GM13976 (cell line): ENCODE measurements around the gene GALNT1.

ENCODE experiments used
- DNase-seq: peaks from one replicate; pipeline ENCODE4 v3.0.0; 2012; ENCODE audit warnings: low spot score
- in situ Hi-C: fragments of 300-500 bp; cut with MboI; formaldehyde crosslinking; loops from one replicate; pipeline ENCODE4 v1.12.0; 2022; ENCODE audit warnings: low sequenced_read_pairs, mixed read lengths, inconsistent platforms; ENCODE audit not compliant: unreplicated experiment
- TF ChIP-seq, protein P1 (sequence below): IDR thresholded peaks from 2 replicates; pipeline ENCODE4 v1.5.1; 2012; ENCODE audit warnings: borderline replicate concordance, mild to moderate bottlenecking; ENCODE audit not compliant: insufficient read depth; ENCODE audit errors: extremely low read depth, missing control alignments, control extremely low read depth

GALNT1 gene

DNA sequence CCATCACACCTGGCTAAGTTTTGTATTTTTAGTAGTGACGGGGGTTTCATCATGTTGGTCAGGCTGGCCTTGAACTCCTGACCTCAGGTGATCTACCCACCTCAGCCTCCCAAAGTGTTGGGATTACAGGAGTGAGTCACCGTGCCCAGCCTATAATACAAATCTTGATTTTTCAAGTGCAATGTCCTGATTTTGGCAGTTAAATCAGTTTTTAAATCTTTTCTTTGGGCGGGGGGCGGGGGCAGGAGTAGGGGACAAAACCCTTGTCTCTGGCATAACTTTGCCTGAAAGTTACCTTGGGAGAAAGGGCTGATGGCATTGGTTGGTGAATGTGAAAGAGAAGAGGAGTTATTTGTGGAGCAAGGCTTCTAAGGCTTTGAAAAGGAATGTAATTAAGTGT lies 12.3 kb downstream of the GALNT1 start:
- no peak for DNase-seq
- TF ChIP-seq, protein P1, sequence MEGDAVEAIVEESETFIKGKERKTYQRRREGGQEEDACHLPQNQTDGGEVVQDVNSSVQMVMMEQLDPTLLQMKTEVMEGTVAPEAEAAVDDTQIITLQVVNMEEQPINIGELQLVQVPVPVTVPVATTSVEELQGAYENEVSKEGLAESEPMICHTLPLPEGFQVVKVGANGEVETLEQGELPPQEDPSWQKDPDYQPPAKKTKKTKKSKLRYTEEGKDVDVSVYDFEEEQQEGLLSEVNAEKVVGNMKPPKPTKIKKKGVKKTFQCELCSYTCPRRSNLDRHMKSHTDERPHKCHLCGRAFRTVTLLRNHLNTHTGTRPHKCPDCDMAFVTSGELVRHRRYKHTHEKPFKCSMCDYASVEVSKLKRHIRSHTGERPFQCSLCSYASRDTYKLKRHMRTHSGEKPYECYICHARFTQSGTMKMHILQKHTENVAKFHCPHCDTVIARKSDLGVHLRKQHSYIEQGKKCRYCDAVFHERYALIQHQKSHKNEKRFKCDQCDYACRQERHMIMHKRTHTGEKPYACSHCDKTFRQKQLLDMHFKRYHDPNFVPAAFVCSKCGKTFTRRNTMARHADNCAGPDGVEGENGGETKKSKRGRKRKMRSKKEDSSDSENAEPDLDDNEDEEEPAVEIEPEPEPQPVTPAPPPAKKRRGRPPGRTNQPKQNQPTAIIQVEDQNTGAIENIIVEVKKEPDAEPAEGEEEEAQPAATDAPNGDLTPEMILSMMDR: no peak
- in situ Hi-C loops: no loop called here

DNA sequence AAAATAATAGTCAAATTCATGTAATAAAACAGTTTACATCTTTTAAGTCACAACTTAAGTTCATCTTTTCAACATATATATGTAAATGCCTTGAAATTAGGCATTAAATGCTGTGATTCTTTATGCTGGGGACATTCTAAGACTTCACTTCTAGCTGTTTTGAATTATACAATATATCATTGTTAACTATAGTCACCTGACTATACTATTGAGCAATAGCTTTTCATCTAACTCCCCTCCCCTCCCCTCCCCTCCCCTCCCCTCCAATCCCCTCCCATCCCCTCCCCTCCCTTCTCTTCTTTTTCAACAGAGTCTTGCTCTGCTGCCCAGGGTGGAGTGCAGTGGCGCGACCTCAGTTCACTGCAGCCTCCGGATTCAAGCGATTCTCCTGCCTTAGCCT lies 16.2 kb downstream of the GALNT1 start:
- DNase-seq: no peak
- in situ Hi-C loops: no loop called here

DNA sequence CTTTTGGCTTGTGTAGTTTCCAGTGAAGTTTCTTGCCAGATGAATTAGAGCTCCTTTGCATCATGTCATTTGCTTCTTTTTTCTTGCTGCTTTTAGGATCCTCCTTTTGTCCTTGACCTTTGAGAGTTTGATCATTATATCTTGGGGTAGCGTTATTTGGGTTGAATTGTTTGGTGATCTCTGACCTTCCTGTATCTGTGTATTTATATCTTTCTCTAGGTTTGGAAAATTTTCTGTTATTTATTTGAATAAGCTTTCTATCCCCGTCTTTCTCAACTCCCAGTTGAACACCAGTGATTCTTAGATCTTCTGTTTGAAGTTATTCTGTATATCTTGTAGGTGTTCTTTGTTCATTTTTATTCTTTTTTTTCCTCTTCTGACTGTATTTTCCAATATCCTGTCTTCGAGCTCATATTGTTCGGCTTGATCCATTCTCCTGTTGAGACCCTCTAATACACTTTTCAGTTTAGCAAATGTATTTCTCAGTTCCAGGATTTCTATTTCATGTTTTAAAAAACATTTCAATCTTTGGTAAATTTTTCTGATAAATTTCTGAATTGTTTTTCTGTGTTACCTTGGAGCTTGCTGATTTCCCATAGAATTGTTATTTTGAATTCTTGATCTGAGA lies 20.8 kb downstream of the GALNT1 start:
- no peak for DNase-seq
- TF ChIP-seq, protein P1: no peak
- in situ Hi-C loops: no loop called here

More for the DNA sequence above, 16.2 kb downstream of the GALNT1 start:
- TF ChIP-seq, protein P1: no peak

DNA sequence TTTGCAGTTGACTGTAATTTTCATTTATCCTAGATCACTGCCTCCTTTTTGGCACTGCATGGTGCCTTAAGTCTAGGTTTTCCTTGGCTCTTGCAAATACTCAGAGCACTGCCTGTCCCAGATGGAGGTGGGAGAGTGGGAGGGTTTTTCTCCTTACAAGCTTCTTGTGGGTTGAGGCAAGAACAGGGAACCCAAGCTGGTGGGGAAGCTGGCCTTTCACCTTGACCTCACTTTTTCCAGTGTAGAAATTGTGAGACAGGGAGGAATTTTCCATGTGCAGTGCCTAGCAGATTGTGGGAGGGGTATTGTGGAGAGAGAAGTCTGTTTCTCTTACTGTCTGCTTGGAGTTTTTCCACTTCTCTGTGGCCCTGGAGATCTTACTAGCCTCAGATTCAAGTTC lies 21.5 kb downstream of the GALNT1 start:
- in situ Hi-C loops: no loop called here

DNA sequence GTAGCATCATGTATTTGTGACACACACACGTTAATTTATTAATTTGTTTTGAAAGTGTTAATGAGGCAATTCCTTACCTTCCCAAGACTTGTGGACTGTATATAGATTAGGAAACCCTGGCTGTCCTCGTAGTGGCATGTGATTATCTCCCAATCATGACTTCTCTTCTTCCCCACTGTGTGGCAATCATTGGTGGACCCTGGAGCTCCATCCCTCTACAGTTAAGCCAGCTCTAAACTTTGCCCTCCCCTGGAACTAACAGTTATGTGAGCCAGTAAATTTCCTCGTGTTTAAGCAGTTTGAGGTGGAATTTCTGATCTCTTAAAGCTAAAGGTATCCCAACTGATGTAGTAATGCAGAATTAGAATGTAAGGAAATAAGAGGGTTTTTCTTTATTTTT lies 22.0 kb downstream of the GALNT1 start:
- in situ Hi-C loops: no loop called here
- TF ChIP-seq, protein P1: no peak
- no peak for DNase-seq

More for the DNA sequence above, 21.5 kb downstream of the GALNT1 start:
- TF ChIP-seq, protein P1: no peak
- no peak for DNase-seq

- TF ChIP-seq, protein P1: no peak
- in situ Hi-C loops: no loop called here
- DNase-seq: no peak
Observed at GRCh38 chr18:35604369-35604768, 22.8 kb downstream of the GALNT1 start.
